GDM1 (cell line): Measurements from ENCODE around the gene PROM1.

Experiments
- DNase-seq: peaks from one replicate; lab custom pipeline; 2025; lab: John Stamatoyannopoulos, UW

The PROM1 gene

GRCh38 chr4:16065066-16065465 is 18.8 kb downstream of the PROM1 start:
- DNase-seq: no peak

- DNase-seq: no peak
These were observed 21.2 kb downstream of the PROM1 start for GRCh38 chr4:16062601-16063000.

- DNase-seq: no peak
These were observed 27.0 kb downstream of the PROM1 start for GRCh38 chr4:16056681-16057385.

- DNase-seq: no peak
These were observed 27.9 kb downstream of the PROM1 start for GRCh38 chr4:16055873-16056272.

- peak; percentile 67 for DNase-seq
These were observed 28.4 kb downstream of the PROM1 start for GRCh38 chr4:16055471-16055870.

GRCh38 chr4:16052939-16053338 is 30.9 kb downstream of the PROM1 start:
- DNase-seq: no peak

- no peak for DNase-seq
These were observed 31.8 kb downstream of the PROM1 start for GRCh38 chr4:16051980-16052379.

GRCh38 chr4:16051132-16051531 is 32.7 kb downstream of the PROM1 start:
- DNase-seq: no peak

- DNase-seq: no peak
These were observed 33.2 kb downstream of the PROM1 start for GRCh38 chr4:16050669-16051068.

- DNase-seq: no peak
These were observed 35.0 kb downstream of the PROM1 start for GRCh38 chr4:16048619-16049419.

GRCh38 chr4:16045687-16046086 is 38.1 kb downstream of the PROM1 start:
- no peak for DNase-seq

GRCh38 chr4:16043642-16044498 is 40.0 kb downstream of the PROM1 start:
- peak; percentile 33 for DNase-seq

- no peak for DNase-seq
These were observed 44.7 kb downstream of the PROM1 start for GRCh38 chr4:16039139-16039538.

GRCh38 chr4:16037901-16038300 is 45.9 kb downstream of the PROM1 start:
- no peak for DNase-seq

- no peak for DNase-seq
These were observed 48.0 kb downstream of the PROM1 start for GRCh38 chr4:16035843-16036242.

GRCh38 chr4:16034010-16034748 is 49.6 kb downstream of the PROM1 start:
- no peak for DNase-seq

GRCh38 chr4:16032396-16032770 is 51.4 kb downstream of the PROM1 start:
- peak; percentile 35 for DNase-seq

GRCh38 chr4:16031546-16032395 is 52.1 kb downstream of the PROM1 start:
- peak; percentile 83 for DNase-seq

GRCh38 chr4:16029886-16030285 is 53.9 kb downstream of the PROM1 start:
- no peak for DNase-seq

- DNase-seq: no peak
These were observed 54.6 kb downstream of the PROM1 start for GRCh38 chr4:16029262-16029661.

GRCh38 chr4:16027626-16028025 is 56.2 kb downstream of the PROM1 start:
- no peak for DNase-seq
